Measurements from ENCODE around the gene SDSL. TPM values are rescaled to one million over a fixed set of nuclear protein-coding genes. Genes with fewer than 3 reads are reported as not detected.

The SDSL gene
- total RNA-seq, 2 experiments from 2014 or later: not detected

DNA sequence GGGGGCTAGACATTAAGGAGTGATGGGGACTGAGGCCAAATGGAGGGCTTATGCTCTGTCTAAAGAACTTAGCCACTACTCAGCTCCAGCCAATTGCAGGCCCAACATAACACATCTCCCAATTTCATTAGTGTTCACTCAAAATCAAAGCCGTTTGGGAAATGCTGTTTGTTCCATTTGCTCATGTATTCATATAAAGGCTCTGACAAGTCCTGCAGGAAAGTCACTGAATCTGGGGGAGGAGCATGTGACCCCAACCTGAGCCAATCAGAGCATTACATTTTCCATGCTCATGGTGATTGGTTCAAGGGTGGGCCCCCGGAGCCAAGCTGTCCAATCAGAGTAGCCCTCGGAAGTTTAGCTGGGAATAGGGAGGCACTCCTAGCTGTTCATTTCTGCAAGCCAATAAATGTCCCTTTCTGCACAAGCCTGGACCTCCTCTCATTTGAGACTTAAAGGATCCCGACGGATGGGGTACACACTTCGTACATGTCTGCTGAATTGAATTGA is 20.9 kb downstream of the SDSL start:
- Histone ChIP-seq H4K20me1 (ENCODE audit: insufficient read depth, low read length) (no peaks in the 10 kb centered on the region), H3K27ac (ENCODE audit: low read depth, low read length, poor library complexity, severe bottlenecking) (no peak overlapping the region), H3K4me1 (ENCODE audit: insufficient read depth, low read length, poor library complexity, severe bottlenecking) (peaks cover 6% of the 10 kb centered on the region), H3K4me3 (ENCODE audit: low read depth, low read length, poor library complexity, severe bottlenecking) (no peak overlapping the region), H3K79me2 (ENCODE audit: insufficient read depth, low read depth, low read length) (no peaks in the 10 kb centered on the region), H3K9me2 (ENCODE audit: insufficient read depth, low read length) (no peaks in the 10 kb centered on the region), H2AFZ (ENCODE audit: low read length) (no peak overlapping the region), H3K4me2 (ENCODE audit: low read length) (no peak overlapping the region), H3K36me3 (ENCODE audit: insufficient read depth, low read length) (no peaks in the 10 kb centered on the region), H3K9me3 (ENCODE audit: low read length) (no peaks in the 10 kb centered on the region)
- DNase-seq (ENCODE audit: low spot score): no peak
- POLR2A ChIA-PET: interaction anchor here (0.5 kb wide), 1 partner anchor 281 kb away, joined by 4 read pairs; no protein-coding TSS in a partner anchor
- BruUV-seq (replicated peaks): no TSS peak
- TF ChIP-seq, protein P1, sequence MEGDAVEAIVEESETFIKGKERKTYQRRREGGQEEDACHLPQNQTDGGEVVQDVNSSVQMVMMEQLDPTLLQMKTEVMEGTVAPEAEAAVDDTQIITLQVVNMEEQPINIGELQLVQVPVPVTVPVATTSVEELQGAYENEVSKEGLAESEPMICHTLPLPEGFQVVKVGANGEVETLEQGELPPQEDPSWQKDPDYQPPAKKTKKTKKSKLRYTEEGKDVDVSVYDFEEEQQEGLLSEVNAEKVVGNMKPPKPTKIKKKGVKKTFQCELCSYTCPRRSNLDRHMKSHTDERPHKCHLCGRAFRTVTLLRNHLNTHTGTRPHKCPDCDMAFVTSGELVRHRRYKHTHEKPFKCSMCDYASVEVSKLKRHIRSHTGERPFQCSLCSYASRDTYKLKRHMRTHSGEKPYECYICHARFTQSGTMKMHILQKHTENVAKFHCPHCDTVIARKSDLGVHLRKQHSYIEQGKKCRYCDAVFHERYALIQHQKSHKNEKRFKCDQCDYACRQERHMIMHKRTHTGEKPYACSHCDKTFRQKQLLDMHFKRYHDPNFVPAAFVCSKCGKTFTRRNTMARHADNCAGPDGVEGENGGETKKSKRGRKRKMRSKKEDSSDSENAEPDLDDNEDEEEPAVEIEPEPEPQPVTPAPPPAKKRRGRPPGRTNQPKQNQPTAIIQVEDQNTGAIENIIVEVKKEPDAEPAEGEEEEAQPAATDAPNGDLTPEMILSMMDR (conservative IDR thresholded peaks at IDR 0.05; ENCODE audit: low read length): no peak
- TF ChIP-seq EZH2phosphoT487 (IDR thresholded peaks at IDR 0.05; ENCODE audit: borderline replicate concordance, low read depth, low read length): no peak
- intact Hi-C loops (cut with micrococcal nuclease; ENCODE audit: unreplicated experiment): no loop called here
- CTCF ChIA-PET (ENCODE audit: unreplicated experiment): no interaction called here

DNA sequence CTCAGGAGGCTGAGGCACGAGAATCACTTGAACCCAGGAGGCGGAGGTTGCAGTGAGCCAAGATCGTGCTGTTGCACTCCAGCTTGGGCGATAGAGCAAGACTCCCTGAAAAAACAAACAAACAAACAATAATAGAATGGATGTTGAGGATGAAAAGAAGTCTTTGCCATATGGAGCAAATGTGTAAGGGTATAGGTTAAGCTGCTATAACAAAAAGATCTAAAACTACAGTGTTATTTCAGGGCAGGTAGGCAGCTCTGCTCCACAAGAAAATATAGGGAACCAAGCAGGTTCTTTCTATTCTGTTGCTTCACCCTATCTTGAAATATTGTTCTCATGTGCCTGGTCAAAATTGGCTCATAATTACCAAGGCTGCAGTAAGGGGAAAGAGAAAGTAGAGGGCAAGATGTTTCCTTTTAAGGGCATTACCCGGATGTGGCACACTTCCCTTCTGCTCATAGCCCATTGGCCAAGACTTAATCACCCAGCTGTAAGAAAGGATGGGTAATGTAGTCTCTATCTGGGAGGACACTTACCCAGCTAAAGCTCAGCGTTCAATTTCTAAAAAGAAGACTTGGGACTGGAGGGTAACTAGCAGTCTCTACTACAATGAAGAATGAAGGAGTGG is 23.5 kb downstream of the SDSL start:
- H3K4me1 ChIP-seq (ENCODE audit: insufficient read depth, low read length, poor library complexity, severe bottlenecking): peaks cover 6% of the 10 kb centered on the region
- H3K4me2 ChIP-seq (ENCODE audit: low read length): no peak overlapping the region
- no peaks in the 10 kb centered on the region for H3K9me3 ChIP-seq (ENCODE audit: low read length)
- BruUV-seq (replicated peaks): no TSS peak
- H2AFZ ChIP-seq (ENCODE audit: low read length): peak overlapping the region; percentile 5; the same call in 1 of the 2 replicates
- POLR2A ChIA-PET: interaction anchor here (0.6 kb wide), 1 partner anchor 278 kb away, joined by 4 read pairs; no protein-coding TSS in a partner anchor
- peak; percentile 45 for DNase-seq (ENCODE audit: low spot score)
- H3K9me2 ChIP-seq (ENCODE audit: insufficient read depth, low read length): no peaks in the 10 kb centered on the region
- no peaks in the 10 kb centered on the region for H4K20me1 ChIP-seq (ENCODE audit: insufficient read depth, low read length)
- H3K27ac ChIP-seq (ENCODE audit: low read depth, low read length, poor library complexity, severe bottlenecking): no peak overlapping the region
- no peak for TF ChIP-seq EZH2phosphoT487 (IDR thresholded peaks at IDR 0.05; ENCODE audit: borderline replicate concordance, low read depth, low read length)
- TF ChIP-seq, protein P1 (conservative IDR thresholded peaks at IDR 0.05; ENCODE audit: low read length): no peak
- H3K4me3 ChIP-seq (ENCODE audit: low read depth, low read length, poor library complexity, severe bottlenecking): no peak overlapping the region
- CTCF ChIA-PET (ENCODE audit: unreplicated experiment): interaction anchor here (0.6 to 0.8 kb wide), 2 partner anchors 20 to 467 kb away, joined by 3 to 4 read pairs; no protein-coding TSS in a partner anchor
- H3K36me3 ChIP-seq (ENCODE audit: insufficient read depth, low read length): no peaks in the 10 kb centered on the region
- intact Hi-C loops (cut with micrococcal nuclease; ENCODE audit: unreplicated experiment): no loop called here
- H3K79me2 ChIP-seq (ENCODE audit: insufficient read depth, low read depth, low read length): no peaks in the 10 kb centered on the region

DNA sequence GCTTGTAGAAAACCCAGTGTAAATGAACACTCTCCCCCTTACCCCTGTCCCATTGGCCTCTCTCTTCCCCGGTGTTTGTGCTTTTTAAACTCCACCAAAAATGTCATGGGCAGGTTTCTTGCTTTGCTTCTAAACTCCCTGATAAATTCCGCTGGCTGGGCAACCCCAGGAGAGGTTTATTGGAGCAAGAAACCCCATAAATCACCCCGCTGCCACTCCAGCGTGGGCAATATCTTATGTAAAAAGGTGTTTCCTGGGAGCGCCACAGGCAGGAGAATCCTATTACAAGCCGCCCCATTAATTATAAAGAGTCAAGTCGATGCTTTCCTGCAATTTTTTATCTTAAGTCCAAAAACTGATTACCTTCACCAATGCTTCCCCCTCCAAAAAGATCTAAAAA is 26.7 kb downstream of the SDSL start:
- H3K4me3 ChIP-seq (ENCODE audit: low read depth, low read length, poor library complexity, severe bottlenecking): no peak overlapping the region
- intact Hi-C loops (cut with micrococcal nuclease; ENCODE audit: unreplicated experiment): no loop called here
- H3K79me2 ChIP-seq (ENCODE audit: insufficient read depth, low read depth, low read length): no peaks in the 10 kb centered on the region
- POLR2A ChIA-PET: no interaction called here
- no peaks in the 10 kb centered on the region for H4K20me1 ChIP-seq (ENCODE audit: insufficient read depth, low read length)
- CTCF ChIA-PET (ENCODE audit: unreplicated experiment): no interaction called here
- H3K9me3 ChIP-seq (ENCODE audit: low read length): no peaks in the 10 kb centered on the region
- no peaks in the 10 kb centered on the region for H3K36me3 ChIP-seq (ENCODE audit: insufficient read depth, low read length)
- no peaks in the 10 kb centered on the region for H3K9me2 ChIP-seq (ENCODE audit: insufficient read depth, low read length)
- no peak for TF ChIP-seq EZH2phosphoT487 (IDR thresholded peaks at IDR 0.05; ENCODE audit: borderline replicate concordance, low read depth, low read length)
- TF ChIP-seq, protein P1 (conservative IDR thresholded peaks at IDR 0.05; ENCODE audit: low read length): no peak
- H2AFZ ChIP-seq (ENCODE audit: low read length): no peak overlapping the region
- BruUV-seq (replicated peaks): no TSS peak
- no peak overlapping the region for H3K27ac ChIP-seq (ENCODE audit: low read depth, low read length, poor library complexity, severe bottlenecking)
- peaks cover 22% of the 10 kb centered on the region for H3K4me1 ChIP-seq (ENCODE audit: insufficient read depth, low read length, poor library complexity, severe bottlenecking)
- H3K4me2 ChIP-seq (ENCODE audit: low read length): no peak overlapping the region
- DNase-seq (ENCODE audit: low spot score): no peak
